BLaER1 treated with 17β-estradiol and CSF1 and Interleukin-3, amounts not matched to agents 10 nM and 100 nM (cell line): Measurements from ENCODE around the gene IGSF9.
A peak's percentile ranks its signal among the peaks of the same experiment; 100 is the strongest.

ENCODE experiments used
- H3K27ac ChIP-seq, 11 experiments: shearing (Covaris generic); formaldehyde crosslinking; 2 replicates each; pipeline ENCODE4 v1.8.1; 2022
- H3K27me3 ChIP-seq, 11 experiments: shearing (Covaris generic); formaldehyde crosslinking; 2 replicates each; pipeline ENCODE4 v1.8.1; 2022
- H3K36me3 ChIP-seq, 11 experiments: shearing (Covaris generic); formaldehyde crosslinking; 2 replicates each; pipeline ENCODE4 v1.8.1; 2022
- H3K4me1 ChIP-seq, 10 experiments: shearing (Covaris generic); formaldehyde crosslinking; 2 replicates each; pipeline ENCODE4 v1.8.1; 2022
- H3K4me2 ChIP-seq, 11 experiments: shearing (Covaris generic); formaldehyde crosslinking; 2 replicates each; pipeline ENCODE4 v1.8.1; 2022
- H3K4me3 ChIP-seq, 10 experiments: shearing (Covaris generic); formaldehyde crosslinking; 2 replicates each; pipeline ENCODE4 v1.8.1; 2022
- H3K9ac ChIP-seq, 11 experiments: shearing (Covaris generic); formaldehyde crosslinking; 2 replicates each; pipeline ENCODE4 v1.8.1; 2022
- H3K9me3 ChIP-seq, 11 experiments: shearing (Covaris generic); formaldehyde crosslinking; replicated peaks in 1 of 11; 2 replicates each; pipeline ENCODE4 v1.8.1; 2022
- H4K20me1 ChIP-seq, 11 experiments: shearing (Covaris generic); formaldehyde crosslinking; 2 replicates each; pipeline ENCODE4 v1.8.1; 2022
- Cebpa-rat ChIP-seq, 11 experiments: shearing (Covaris generic); IDR thresholded peaks; 2 replicates each; pipeline ENCODE4 v1.8.1; 2022

Gene IGSF9

GRCh38 chr1:159951551-159951950, 6.1 kb upstream of the IGSF9 start:
- Histone ChIP-seq H4K20me1 (no peaks in the 10 kb centered on the region), H3K9me3 (no peaks in the 10 kb centered on the region), H3K4me3 (no peak overlapping the region), H3K27ac (no peak overlapping the region), H3K4me2 (no peak overlapping the region), H3K9ac (no peak overlapping the region), H3K27me3 (no peaks in the 10 kb centered on the region), H3K36me3 (no peaks in the 10 kb centered on the region), H3K4me1 (peaks cover 0 to 32% (median 8%) of the 10 kb centered on the region in 10 experiments; a peak in 13 of 20 replicates)
- no peak for TF ChIP-seq Cebpa-rat (IDR thresholded peaks at IDR 0.05)

- Histone ChIP-seq H3K27me3 (peaks cover 0 to 5% (median 0%) of the 10 kb centered on the region in 11 experiments; a peak in 5 of 22 replicates), H3K36me3 (no peaks in the 10 kb centered on the region), H3K9ac (no peak overlapping the region), H4K20me1 (no peaks in the 10 kb centered on the region), H3K4me3 (no peak overlapping the region), H3K4me1 (peaks cover 2 to 32% (median 11%) of the 10 kb centered on the region in 10 experiments; a peak in 18 of 20 replicates), H3K9me3 (no peaks in the 10 kb centered on the region), H3K27ac (no peak overlapping the region), H3K4me2 (no peak overlapping the region)
- TF ChIP-seq Cebpa-rat (IDR thresholded peaks at IDR 0.05): no peak
These were observed 5.6 kb upstream of the IGSF9 start for GRCh38 chr1:159951016-159951415.

DNA sequence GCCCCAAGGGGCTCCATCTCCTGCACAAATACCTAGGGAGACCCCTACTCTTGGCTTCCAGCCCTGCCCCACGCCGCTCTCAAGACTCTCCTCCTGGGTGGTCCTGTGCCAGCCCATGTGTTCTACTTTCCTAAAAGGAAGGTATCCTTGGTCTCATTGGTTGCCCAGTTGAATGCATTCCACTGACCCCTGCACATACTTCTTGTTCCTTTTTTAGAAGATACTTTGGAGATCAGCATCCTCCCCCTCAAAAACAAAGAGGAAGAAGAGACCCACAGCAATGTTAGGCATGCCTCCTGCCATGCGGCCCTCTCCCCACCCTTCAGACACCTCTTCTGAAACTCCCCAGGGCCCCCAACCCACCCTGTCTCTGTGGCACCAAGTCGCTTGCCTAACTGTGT, 4.6 kb upstream of the IGSF9 start:
- H3K9ac ChIP-seq: no peak overlapping the region
- no peaks in the 10 kb centered on the region for H3K9me3 ChIP-seq
- H3K27me3 ChIP-seq: peaks cover 0 to 16% (median 0%) of the 10 kb centered on the region in 11 experiments; a peak in 5 of 22 replicates
- peaks cover 9 to 42% (median 18%) of the 10 kb centered on the region in 10 experiments for H3K4me1 ChIP-seq
- H3K4me2 ChIP-seq: peak overlapping the region in 5 of 11 experiments; percentile 16 to 54 (median 38); a peak in 8 of 22 replicates
- no peaks in the 10 kb centered on the region for H4K20me1 ChIP-seq
- H3K27ac ChIP-seq: no peak overlapping the region
- H3K4me3 ChIP-seq: no peak overlapping the region
- TF ChIP-seq Cebpa-rat (IDR thresholded peaks at IDR 0.05): no peak
- no peaks in the 10 kb centered on the region for H3K36me3 ChIP-seq

- no peak overlapping the region for H3K9ac ChIP-seq
- no peak overlapping the region; a peak in 1 of 22 replicates for H3K4me2 ChIP-seq
- H3K27me3 ChIP-seq: peaks cover 0 to 24% (median 0%) of the 10 kb centered on the region in 11 experiments; a peak in 5 of 22 replicates
- no peaks in the 10 kb centered on the region for H4K20me1 ChIP-seq
- peaks cover 17 to 44% (median 25%) of the 10 kb centered on the region in 10 experiments for H3K4me1 ChIP-seq
- H3K9me3 ChIP-seq: no peaks in the 10 kb centered on the region
- no peak overlapping the region for H3K27ac ChIP-seq
- H3K36me3 ChIP-seq: no peaks in the 10 kb centered on the region
- no peak for TF ChIP-seq Cebpa-rat (IDR thresholded peaks at IDR 0.05)
- H3K4me3 ChIP-seq: no peak overlapping the region
These were observed 3.7 kb upstream of the IGSF9 start for GRCh38 chr1:159949123-159949522.

DNA sequence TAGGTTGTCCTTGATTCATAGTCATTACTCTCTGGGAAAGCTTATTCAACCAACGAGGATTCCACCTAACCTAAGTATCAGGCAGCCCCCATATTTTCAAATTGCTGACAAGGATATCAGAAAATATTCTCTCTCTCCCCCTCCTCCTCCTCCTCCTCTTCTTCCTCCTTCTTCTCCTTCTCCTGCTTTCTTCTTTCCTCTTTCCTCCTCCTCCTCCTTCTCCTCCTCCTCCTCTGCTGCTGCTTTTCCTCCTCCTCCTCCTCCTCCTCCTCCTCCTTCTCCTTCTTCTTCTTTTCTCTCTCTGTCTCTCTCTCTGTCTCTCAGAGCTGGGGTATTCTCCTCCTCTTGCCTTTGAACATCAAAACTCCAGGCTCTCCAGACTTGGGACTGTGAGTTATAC, 2.5 kb upstream of the IGSF9 start:
- H4K20me1 ChIP-seq: no peaks in the 10 kb centered on the region
- no peak for TF ChIP-seq Cebpa-rat (IDR thresholded peaks at IDR 0.05)

GRCh38 chr1:159946242-159947187, 1.1 kb upstream of the IGSF9 start:
- Histone ChIP-seq H3K27me3 (peaks cover 0 to 25% (median 0%) of the 10 kb centered on the region in 11 experiments; a peak in 5 of 22 replicates), H3K27ac (peak overlapping the region in 2 of 11 experiments; percentile 55 to 67; a peak in 4 of 22 replicates), H3K4me3 (peak overlapping the region in 8 of 10 experiments; percentile 57 to 72 (median 62); a peak in 15 of 20 replicates), H3K4me1 (peaks cover 30 to 46% (median 42%) of the 10 kb centered on the region in 10 experiments), H3K36me3 (no peaks in the 10 kb centered on the region), H3K4me2 (peak overlapping the region; percentile 82 to 100 (median 96)), H3K9me3 (no peaks in the 10 kb centered on the region), H3K9ac (peak overlapping the region in 6 of 11 experiments; percentile 66 to 78 (median 75); a peak in 11 of 22 replicates), H4K20me1 (no peaks in the 10 kb centered on the region)
- no peak for TF ChIP-seq Cebpa-rat (IDR thresholded peaks at IDR 0.05)

More for the DNA sequence above, 2.5 kb upstream of the IGSF9 start:
- H3K27ac ChIP-seq: no peak overlapping the region
- H3K36me3 ChIP-seq: no peaks in the 10 kb centered on the region
- H3K4me2 ChIP-seq: no peak overlapping the region
- H3K9ac ChIP-seq: no peak overlapping the region
- no peak overlapping the region for H3K4me3 ChIP-seq
- peaks cover 0 to 25% (median 0%) of the 10 kb centered on the region in 11 experiments; a peak in 5 of 22 replicates for H3K27me3 ChIP-seq
- H3K4me1 ChIP-seq: peaks cover 25 to 34% (median 31%) of the 10 kb centered on the region in 10 experiments
- H3K9me3 ChIP-seq: no peaks in the 10 kb centered on the region

GRCh38 chr1:159944623-159945455, 574 bp downstream of the IGSF9 start:
- H3K9ac ChIP-seq: peak overlapping the region; percentile 25 to 78 (median 68); a peak in 18 of 22 replicates
- H3K9me3 ChIP-seq: no peaks in the 10 kb centered on the region
- peaks cover 0 to 25% (median 0%) of the 10 kb centered on the region in 11 experiments; a peak in 5 of 22 replicates for H3K27me3 ChIP-seq
- no peak for TF ChIP-seq Cebpa-rat (IDR thresholded peaks at IDR 0.05)
- no peaks in the 10 kb centered on the region for H3K36me3 ChIP-seq
- H4K20me1 ChIP-seq: no peaks in the 10 kb centered on the region
- peak overlapping the region; percentile 47 to 72 (median 61) for H3K4me3 ChIP-seq
- peaks cover 26 to 63% (median 57%) of the 10 kb centered on the region in 10 experiments for H3K4me1 ChIP-seq
- peak overlapping the region; percentile 82 to 100 (median 96) for H3K4me2 ChIP-seq
- H3K27ac ChIP-seq: no peak overlapping the region; a peak in 1 of 22 replicates

- Histone ChIP-seq H3K27me3 (peaks cover 0 to 25% (median 0%) of the 10 kb centered on the region in 11 experiments; a peak in 5 of 22 replicates), H3K27ac (no peak overlapping the region), H3K4me3 (peak overlapping the region in 1 of 10 experiments; percentile 61; a peak in 2 of 20 replicates), H3K4me2 (peak overlapping the region in 10 of 11 experiments; percentile 82 to 100 (median 96); a peak in 19 of 22 replicates), H3K9ac (0 out of 22 replicates have a peak overlapping the region, but pooled peaks of 1 of the 11 experiments have one; percentile 77), H3K36me3 (no peaks in the 10 kb centered on the region), H4K20me1 (no peaks in the 10 kb centered on the region), H3K9me3 (no peaks in the 10 kb centered on the region), H3K4me1 (peaks cover 20 to 71% (median 60%) of the 10 kb centered on the region in 10 experiments)
- TF ChIP-seq Cebpa-rat (IDR thresholded peaks at IDR 0.05): no peak
These were observed 1.3 kb downstream of the IGSF9 start for GRCh38 chr1:159943908-159944622.
